Body of pancreas (tissue), 4 donors: ENCODE measurements around the gene ZEB2. TPM values are rescaled to one million over a fixed set of nuclear protein-coding genes. Genes with fewer than 3 reads are reported as not detected.

ENCODE experiments used
- ATAC-seq: fragments of 150-250 bp; one replicate; pipeline ENCODE4 v1.9.1; 2016
- DNase-seq, 4 donors: peaks; one replicate each; pipeline ENCODE4 v3.0.0-alpha.2; 2019
- H3K27ac ChIP-seq, 4 donors: fragments of 200-600 bp; sonication (generic); 1 replicate in 3 of 4; 2 replicates in 1 of 4; pipeline versions ENCODE4 v1.5.1 to v1.6.1; 2016 to 2019; ENCODE audit warnings: mild to moderate bottlenecking in 1 of 4, mixed read lengths in 1 of 4, moderate library complexity in 1 of 4
- H3K27me3 ChIP-seq, 2 donors: fragments of 200-600 bp; sonication (generic); one replicate each; pipeline ENCODE4 v1.6.0; 2016; ENCODE audit warnings: mild to moderate bottlenecking in 1 of 2
- H3K36me3 ChIP-seq, 2 donors: fragments of 200-600 bp; sonication (generic); replicated peaks in 1 of 2; 2 replicates each; pipeline ENCODE4 v1.5.1; 2016; ENCODE audit warnings: low read depth in 2 of 2; ENCODE audit not compliant: insufficient read depth in 1 of 2
- H3K4me1 ChIP-seq: fragments of 200-600 bp; sonication (generic); one replicate; pipeline ENCODE4 v1.6.0; 2016
- H3K4me3 ChIP-seq, 2 donors: fragments of 200-600 bp; sonication (generic); 1 replicate in 1 of 2; 2 replicates in 1 of 2; pipeline ENCODE4 v1.5.1; 2016 to 2019
- H3K9me3 ChIP-seq, 3 donors: fragments of 200-600 bp; sonication (generic); 1 replicate in 2 of 3; 2 replicates in 1 of 3; pipeline ENCODE4 v1.5.1; 2016
- CTCF ChIP-seq, 7 experiments: fragments of 450-650 bp in 4 of 7; fragments of 200-600 bp in 3 of 7; sonication (generic) in 3 of 7; IDR thresholded peaks; one replicate each; pipeline ENCODE4 v1.5.1; 2016 to 2019; ENCODE audit warnings: antibody characterized with exemption in 7 of 7
- POLR2A ChIP-seq, 3 donors: fragments of 450-650 bp; IDR thresholded peaks; one replicate each; pipeline ENCODE4 v1.6.1; 2016; ENCODE audit warnings: antibody characterized with exemption in 3 of 3, mild to moderate bottlenecking in 2 of 3
- WGBS, 2 donors: methylation state at CpG; one replicate each; pipeline ENCODE4 v1.1.5; 2017; 5-methylcytosine and 5-hydroxymethylcytosine counted together
- intact Hi-C: fragments of 100-400 bp; cut with DNase I; formaldehyde crosslinking; loops from one replicate; pipeline ENCODE4 v1.15.1; 2023
- total RNA-seq, 2 donors: library from RNA; depleted of rRNA; stranded (reverse); fragments of >200 nt; gene quantifications; one replicate each; pipeline ENCODE4 v1.1.0, GENCODE V29; 2016

Gene ZEB2
- total RNA-seq, 2 donors from 2014 or later = 18.5 to 24.6 TPM

- Histone ChIP-seq H3K27me3 (no peaks in the 10 kb centered on the region), H3K36me3 (no peaks in the 10 kb centered on the region), H3K9me3 (no peaks in the 10 kb centered on the region), H3K27ac (no peak overlapping the region), H3K4me1 (no peaks in the 10 kb centered on the region), H3K4me3 (no peak overlapping the region)
- no peak for DNase-seq
- WGBS, 2 donors = 74 to 83% methylated on average over 6 of the region's 6 CpGs
- no peak for ATAC-seq
- no peak for TF ChIP-seq POLR2A (IDR thresholded peaks at IDR 0.05)
- no peak for TF ChIP-seq CTCF (IDR thresholded peaks at IDR 0.05)
- intact Hi-C loops = no loop called here
Measured at GRCh38 chr2:144495227-144496091, 24.5 kb downstream of the ZEB2 start.

GRCh38 chr2:144493027-144493809 is 26.7 kb downstream of the ZEB2 start:
- 69 to 75% methylated on average over 8 of the region's 8 CpGs for WGBS, 2 donors
- no peak overlapping the region for H3K4me3 ChIP-seq

GRCh38 chr2:144490857-144491256 is 29.1 kb downstream of the ZEB2 start:
- H3K27ac ChIP-seq = no peak overlapping the region
- no peak for ATAC-seq

More at GRCh38 chr2:144493027-144493809, 26.7 kb downstream of the ZEB2 start:
- H3K36me3 ChIP-seq = no peaks in the 10 kb centered on the region
- intact Hi-C loops = no loop called here
- no peak for DNase-seq
- no peak for TF ChIP-seq CTCF (IDR thresholded peaks at IDR 0.05)
- no peak for TF ChIP-seq POLR2A (IDR thresholded peaks at IDR 0.05)
- no peak for ATAC-seq
- H3K27ac ChIP-seq = no peak overlapping the region
- no peaks in the 10 kb centered on the region for H3K9me3 ChIP-seq
- H3K27me3 ChIP-seq = no peaks in the 10 kb centered on the region
- H3K4me1 ChIP-seq = no peaks in the 10 kb centered on the region

GRCh38 chr2:144490017-144490416 is 29.9 kb downstream of the ZEB2 start:
- Histone ChIP-seq H3K4me3 (no peak overlapping the region), H3K27ac (no peak overlapping the region), H3K4me1 (no peaks in the 10 kb centered on the region), H3K27me3 (no peaks in the 10 kb centered on the region), H3K36me3 (no peaks in the 10 kb centered on the region), H3K9me3 (no peaks in the 10 kb centered on the region)
- intact Hi-C loops = no loop called here
- ATAC-seq = no peak
- no peak for DNase-seq
- TF ChIP-seq POLR2A (IDR thresholded peaks at IDR 0.05) (no peak), CTCF (IDR thresholded peaks at IDR 0.05) (no peak)

More at GRCh38 chr2:144490857-144491256, 29.1 kb downstream of the ZEB2 start:
- DNase-seq = no peak
- TF ChIP-seq CTCF (IDR thresholded peaks at IDR 0.05) = no peak
- Histone ChIP-seq H3K4me1 (no peaks in the 10 kb centered on the region), H3K27me3 (no peaks in the 10 kb centered on the region), H3K4me3 (no peak overlapping the region), H3K9me3 (no peaks in the 10 kb centered on the region), H3K36me3 (no peaks in the 10 kb centered on the region)
- intact Hi-C loops = no loop called here
- WGBS, 2 donors = 85 to 86% methylated on average over 14 to 15 of the region's 15 CpGs
